D721Med (cell line): ENCODE measurements around the gene HEATR1.

Source experiments
- DNase-seq: peaks from one replicate; pipeline ENCODE4 v3.0.0; 2011; ENCODE audit warnings: low spot score; ENCODE audit not compliant: insufficient read length
- FAIRE-seq: peaks from 2 replicates; lab custom pipeline; 2011; peaks lifted over from hg19 to GRCh38; lab: Jason Lieb, UNC
- CTCF ChIP-seq: IDR thresholded peaks from 2 replicates; pipeline ENCODE4 v1.5.1; 2012; ENCODE audit warnings: mild to moderate bottlenecking, control low read depth; ENCODE audit not compliant: insufficient read depth; ENCODE audit errors: missing control alignments

Gene HEATR1

DNA sequence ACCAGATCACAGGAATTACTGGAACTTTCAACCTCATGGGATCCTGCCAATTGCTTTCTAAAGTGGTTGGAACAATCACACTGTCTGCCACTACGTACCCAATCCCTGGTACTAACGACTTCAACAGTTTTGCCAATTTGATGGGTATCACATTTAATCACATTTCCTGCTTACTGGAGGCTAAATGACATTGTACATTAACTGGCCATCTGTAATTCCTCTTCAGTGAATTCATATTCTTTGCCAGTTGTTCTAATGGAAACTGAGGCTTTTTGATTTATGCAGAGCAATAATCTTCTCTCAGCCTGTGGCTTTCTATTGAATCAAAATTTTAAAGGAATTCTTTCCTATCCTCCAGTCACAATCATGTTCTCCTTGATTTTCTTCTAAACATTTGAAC, 42.3 kb downstream of the HEATR1 start:
- no peak for TF ChIP-seq CTCF
- FAIRE-seq (peak; percentile 46), DNase-seq (no peak)

DNA sequence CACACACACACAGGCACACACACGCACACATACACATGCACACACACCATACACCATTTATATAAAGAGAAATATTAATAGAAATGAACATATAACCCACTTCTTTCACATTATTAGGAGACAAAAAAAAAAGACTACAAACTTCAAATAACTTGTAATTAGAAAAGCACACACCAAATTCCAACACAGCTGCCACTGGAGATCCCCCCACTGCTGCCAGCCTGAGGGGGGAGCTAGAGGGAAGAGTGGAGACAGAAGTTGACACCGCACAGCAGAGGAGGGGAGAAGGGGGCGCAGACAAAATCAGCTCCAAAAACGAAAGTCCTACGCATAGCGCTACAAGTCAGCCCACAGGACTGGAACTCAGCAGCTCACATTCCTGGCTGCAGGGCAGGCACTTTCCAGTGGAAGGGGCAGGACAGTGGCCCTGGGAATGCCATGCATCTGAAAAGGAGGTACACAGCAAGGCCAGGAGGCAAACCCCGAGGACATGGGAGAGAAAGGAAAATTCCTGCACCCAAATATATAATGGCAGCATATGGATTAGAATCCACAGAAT, 44.0 kb downstream of the HEATR1 start:
- DNase-seq: no peak
- TF ChIP-seq CTCF: peak; percentile 18
- FAIRE-seq: no peak

DNA sequence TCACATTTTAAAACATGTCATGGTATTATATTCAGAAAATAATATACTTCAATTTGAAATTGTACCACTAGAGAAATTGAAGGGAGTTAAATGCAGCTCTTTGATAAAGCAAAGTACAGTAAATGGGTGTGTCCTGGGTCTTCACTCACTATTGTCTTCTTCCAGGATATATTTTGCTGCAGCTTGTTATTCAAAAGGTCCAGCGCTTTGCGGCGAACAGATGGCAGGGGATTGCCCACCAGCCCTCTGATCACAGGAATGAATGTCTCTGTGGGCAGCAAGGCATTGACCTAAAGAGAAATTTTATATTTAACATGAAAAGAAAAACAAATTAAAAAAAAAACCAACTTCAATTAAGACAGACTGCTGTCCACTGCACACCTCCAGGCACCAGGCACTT, 45.5 kb downstream of the HEATR1 start:
- DNase-seq: no peak
- no peak for FAIRE-seq
- TF ChIP-seq CTCF: no peak

DNA sequence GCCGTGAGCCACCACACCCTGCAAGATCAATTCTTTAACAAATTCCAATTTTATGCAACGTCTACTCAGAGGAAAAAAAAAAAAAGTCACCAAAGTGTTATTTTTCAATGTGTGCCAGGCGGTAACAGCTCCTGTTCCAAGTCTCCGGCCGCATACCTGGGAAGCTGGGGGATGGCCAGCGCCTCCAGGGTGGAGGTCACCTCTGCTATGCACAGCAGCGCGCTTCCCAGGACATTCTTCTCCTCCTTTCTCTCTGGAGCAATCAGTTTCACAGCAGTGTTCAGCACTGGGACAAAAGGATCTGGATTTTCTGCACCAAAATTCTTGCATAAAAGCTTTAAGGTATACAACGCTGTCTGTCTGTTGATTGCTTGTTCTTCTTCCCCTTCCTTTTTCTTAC, 46.2 kb downstream of the HEATR1 start:
- no peak for TF ChIP-seq CTCF
- no peak for FAIRE-seq
- DNase-seq: no peak

- no peak for TF ChIP-seq CTCF
- FAIRE-seq (no peak), DNase-seq (no peak)
Observed at GRCh38 chr1:236556606-236557005, 47.7 kb downstream of the HEATR1 start.

GRCh38 chr1:236553370-236553769, 50.9 kb downstream of the HEATR1 start:
- no peak for TF ChIP-seq CTCF
- DNase-seq: no peak
- no peak for FAIRE-seq

DNA sequence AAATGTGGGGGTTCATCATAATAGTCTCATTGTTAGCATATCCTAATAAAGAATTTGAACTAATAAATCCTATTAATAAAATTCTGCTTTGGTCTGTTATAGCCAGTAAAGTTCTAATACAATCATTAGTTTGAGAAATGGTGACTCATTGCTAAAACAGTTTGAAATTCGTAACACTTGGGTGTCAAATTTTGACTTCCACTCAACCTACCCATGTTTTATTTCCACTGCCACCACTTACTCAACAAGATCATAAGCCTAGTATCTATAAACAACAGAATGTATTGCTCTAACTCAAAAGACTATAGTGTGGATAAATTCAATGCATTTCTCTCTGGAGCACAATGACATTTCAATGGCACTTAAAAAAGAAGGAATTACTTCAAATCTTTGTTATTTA, 51.4 kb downstream of the HEATR1 start:
- no peak for TF ChIP-seq CTCF
- peak; percentile 32 for FAIRE-seq

More for the DNA sequence above, 51.4 kb downstream of the HEATR1 start:
- no peak for DNase-seq
